GM18502 (cell line): Measurements from ENCODE around the gene SULF2.

ENCODE experiments used
- ATAC-seq: cut with Tn5 transposase; IDR thresholded peaks from one replicate; pipeline ENCODE4 v1.9.1; 2021; ENCODE audit warnings: mild to moderate bottlenecking; ENCODE audit not compliant: unreplicated experiment, poor library complexity

SULF2 gene

GRCh38 chr20:47622118-47622665 is 163.1 kb downstream of the SULF2 start:
- ATAC-seq = no peak

GRCh38 chr20:47620808-47621805 is 164.2 kb downstream of the SULF2 start:
- ATAC-seq = no peak

GRCh38 chr20:47618479-47618878 is 166.8 kb downstream of the SULF2 start:
- no peak for ATAC-seq

GRCh38 chr20:47614703-47615309 is 170.5 kb downstream of the SULF2 start:
- ATAC-seq = no peak

GRCh38 chr20:47612670-47613069 is 172.6 kb downstream of the SULF2 start:
- no peak for ATAC-seq

GRCh38 chr20:47611785-47612184 is 173.5 kb downstream of the SULF2 start:
- no peak for ATAC-seq

- ATAC-seq = no peak
Measured at GRCh38 chr20:47610945-47611250, 174.4 kb downstream of the SULF2 start.

- ATAC-seq = peak; percentile 49
Measured at GRCh38 chr20:47610247-47610944, 174.9 kb downstream of the SULF2 start.

- ATAC-seq = no peak
Measured at GRCh38 chr20:47609001-47609400, 176.3 kb downstream of the SULF2 start.
